ENCODE results near the gene TEX28.
"Not testable (repeated sequence)": the region's sequence is repeated elsewhere in the genome, so short reads cannot be mapped to it uniquely, and the experiment has no call there.

TEX28 gene

GRCh38 chrX:154294791-154295574 is at the start of gene TEX28:
TEX28 (minus strand) TSS chrX:154295124; CDS start chrX:154292117, 3,007 bp downstream.
- DNase-seq = no peak

GRCh38 chrX:154343620-154344019 is 48.7 kb upstream of the TEX28 start:
- not testable (repeated sequence) for DNase-seq

GRCh38 chrX:154343063-154343462 is 48.1 kb upstream of the TEX28 start:
- not testable (repeated sequence) for DNase-seq

- DNase-seq = not testable (repeated sequence)
Measured at GRCh38 chrX:154341399-154342298, 46.7 kb upstream of the TEX28 start.

GRCh38 chrX:154334496-154334895 is 39.6 kb upstream of the TEX28 start:
- no peak for DNase-seq

GRCh38 chrX:154333837-154334271 is 38.9 kb upstream of the TEX28 start:
- no peak for DNase-seq

- DNase-seq = no peak
Measured at GRCh38 chrX:154333116-154333515, 38.2 kb upstream of the TEX28 start.

GRCh38 chrX:154332561-154332960 is 37.6 kb upstream of the TEX28 start:
- DNase-seq = no peak

- DNase-seq = no peak
Measured at GRCh38 chrX:154329294-154329693, 34.4 kb upstream of the TEX28 start.

GRCh38 chrX:154328646-154329045 is 33.7 kb upstream of the TEX28 start:
- DNase-seq = no peak

- peak; percentile 77 for DNase-seq
Measured at GRCh38 chrX:154327038-154327820, 32.3 kb upstream of the TEX28 start.

- no peak for DNase-seq
Measured at GRCh38 chrX:154325541-154325940, 30.6 kb upstream of the TEX28 start.

GRCh38 chrX:154323537-154323936 is 28.6 kb upstream of the TEX28 start:
- DNase-seq = no peak

- no peak for DNase-seq
Measured at GRCh38 chrX:154322890-154323289, 28.0 kb upstream of the TEX28 start.

GRCh38 chrX:154321594-154321993 is 26.7 kb upstream of the TEX28 start:
- peak; percentile 48 for DNase-seq

- no peak for DNase-seq
Measured at GRCh38 chrX:154321152-154321551, 26.2 kb upstream of the TEX28 start.

- no peak for DNase-seq
Measured at GRCh38 chrX:154320406-154320805, 25.5 kb upstream of the TEX28 start.

- peak; percentile 39 for DNase-seq
Measured at GRCh38 chrX:154317391-154317995, 22.6 kb upstream of the TEX28 start.

GRCh38 chrX:154315416-154315815 is 20.5 kb upstream of the TEX28 start:
- no peak for DNase-seq

GRCh38 chrX:154313147-154313546 is 18.2 kb upstream of the TEX28 start:
- DNase-seq = no peak

GRCh38 chrX:154312116-154312515 is 17.2 kb upstream of the TEX28 start:
- DNase-seq = no peak
